Measurements from ENCODE around the gene PTGR1. TPM values are rescaled to one million over a fixed set of nuclear protein-coding genes. Genes with fewer than 3 reads are reported as not detected.

PTGR1 gene
- total RNA-seq, 1 donor from 2014 or later, result 67.3 TPM

DNA sequence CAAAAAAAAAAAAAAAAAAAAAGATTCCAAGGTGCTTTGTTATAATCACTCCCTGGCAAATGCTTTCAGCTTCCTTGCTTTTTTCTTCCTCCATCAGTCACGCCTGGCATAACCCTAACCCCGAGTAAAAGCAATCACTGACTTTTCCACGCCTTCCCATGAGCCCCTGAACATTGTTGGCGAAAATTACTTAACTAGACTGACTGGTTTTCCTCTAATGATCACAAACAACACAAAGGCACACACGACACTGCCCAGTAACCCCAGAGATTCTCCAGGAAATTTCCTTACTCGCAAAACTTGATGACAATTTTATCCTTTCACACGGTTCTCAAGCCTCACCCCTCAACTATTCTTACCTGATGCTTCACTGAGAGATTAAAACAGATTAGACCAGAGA is 11.4 kb upstream of the PTGR1 start:
- H3K36me3 Mint-ChIP-seq, result no peaks in the 10 kb centered on the region
- H3K27ac Mint-ChIP-seq, result peak overlapping the region; percentile 70
- DNase-seq (ENCODE audit: extremely low spot score, unreplicated experiment), result no peak
- peaks cover 8% of the 10 kb centered on the region for H3K4me1 Mint-ChIP-seq (ENCODE audit: unreplicated experiment)
- peak overlapping the region; percentile 50 for H3K4me3 Mint-ChIP-seq
- TF ChIP-seq, protein P1, sequence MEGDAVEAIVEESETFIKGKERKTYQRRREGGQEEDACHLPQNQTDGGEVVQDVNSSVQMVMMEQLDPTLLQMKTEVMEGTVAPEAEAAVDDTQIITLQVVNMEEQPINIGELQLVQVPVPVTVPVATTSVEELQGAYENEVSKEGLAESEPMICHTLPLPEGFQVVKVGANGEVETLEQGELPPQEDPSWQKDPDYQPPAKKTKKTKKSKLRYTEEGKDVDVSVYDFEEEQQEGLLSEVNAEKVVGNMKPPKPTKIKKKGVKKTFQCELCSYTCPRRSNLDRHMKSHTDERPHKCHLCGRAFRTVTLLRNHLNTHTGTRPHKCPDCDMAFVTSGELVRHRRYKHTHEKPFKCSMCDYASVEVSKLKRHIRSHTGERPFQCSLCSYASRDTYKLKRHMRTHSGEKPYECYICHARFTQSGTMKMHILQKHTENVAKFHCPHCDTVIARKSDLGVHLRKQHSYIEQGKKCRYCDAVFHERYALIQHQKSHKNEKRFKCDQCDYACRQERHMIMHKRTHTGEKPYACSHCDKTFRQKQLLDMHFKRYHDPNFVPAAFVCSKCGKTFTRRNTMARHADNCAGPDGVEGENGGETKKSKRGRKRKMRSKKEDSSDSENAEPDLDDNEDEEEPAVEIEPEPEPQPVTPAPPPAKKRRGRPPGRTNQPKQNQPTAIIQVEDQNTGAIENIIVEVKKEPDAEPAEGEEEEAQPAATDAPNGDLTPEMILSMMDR (conservative IDR thresholded peaks at IDR 0.05), result no peak
- peaks cover 3% of the 10 kb centered on the region for H3K27me3 Mint-ChIP-seq
- no peaks in the 10 kb centered on the region for H3K9me3 Mint-ChIP-seq

GRCh38 chr9:111610149-111610548 is 10.7 kb upstream of the PTGR1 start:
- H3K36me3 Mint-ChIP-seq, result no peaks in the 10 kb centered on the region
- no peak overlapping the region for H3K4me3 Mint-ChIP-seq
- TF ChIP-seq, protein P1 (conservative IDR thresholded peaks at IDR 0.05), result no peak
- H3K27me3 Mint-ChIP-seq, result peaks cover 3% of the 10 kb centered on the region
- no peak overlapping the region for H3K27ac Mint-ChIP-seq
- no peak for DNase-seq (ENCODE audit: extremely low spot score, unreplicated experiment)
- H3K9me3 Mint-ChIP-seq, result no peaks in the 10 kb centered on the region
- H3K4me1 Mint-ChIP-seq (ENCODE audit: unreplicated experiment), result peaks cover 8% of the 10 kb centered on the region

DNA sequence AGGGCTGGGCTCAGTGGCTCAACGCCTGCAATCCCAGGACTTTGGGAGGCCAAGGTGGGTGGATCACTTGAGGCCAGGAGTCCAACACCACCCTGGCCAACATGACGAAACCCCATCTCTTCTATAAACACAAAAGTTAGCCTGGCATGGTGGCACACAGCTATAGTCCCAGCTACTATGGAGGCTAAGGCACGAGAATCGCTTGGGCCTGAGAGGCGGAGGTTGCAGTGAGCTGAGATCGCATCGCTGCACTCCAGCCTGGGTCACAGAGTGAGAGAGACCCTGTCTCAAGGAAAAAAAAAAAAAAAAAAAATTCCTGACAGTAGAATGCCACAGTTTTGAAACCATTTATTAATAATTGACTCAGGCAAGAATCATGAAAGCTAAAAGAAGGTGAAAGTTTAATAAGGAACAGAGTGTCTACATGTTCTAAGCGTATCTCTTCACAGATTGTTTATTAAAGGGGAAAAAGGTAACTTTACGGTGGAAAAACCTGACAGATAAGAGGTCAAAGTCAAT is 5.7 kb upstream of the PTGR1 start:
- H3K36me3 Mint-ChIP-seq, result no peaks in the 10 kb centered on the region
- H3K27ac Mint-ChIP-seq, result peak overlapping the region; percentile 18
- H3K9me3 Mint-ChIP-seq, result no peaks in the 10 kb centered on the region
- peaks cover 7% of the 10 kb centered on the region for H3K4me1 Mint-ChIP-seq (ENCODE audit: unreplicated experiment)
- H3K4me3 Mint-ChIP-seq, result no peak overlapping the region
- peaks cover 3% of the 10 kb centered on the region for H3K27me3 Mint-ChIP-seq
- TF ChIP-seq, protein P1 (conservative IDR thresholded peaks at IDR 0.05), result no peak
- no peak for DNase-seq (ENCODE audit: extremely low spot score, unreplicated experiment)

DNA sequence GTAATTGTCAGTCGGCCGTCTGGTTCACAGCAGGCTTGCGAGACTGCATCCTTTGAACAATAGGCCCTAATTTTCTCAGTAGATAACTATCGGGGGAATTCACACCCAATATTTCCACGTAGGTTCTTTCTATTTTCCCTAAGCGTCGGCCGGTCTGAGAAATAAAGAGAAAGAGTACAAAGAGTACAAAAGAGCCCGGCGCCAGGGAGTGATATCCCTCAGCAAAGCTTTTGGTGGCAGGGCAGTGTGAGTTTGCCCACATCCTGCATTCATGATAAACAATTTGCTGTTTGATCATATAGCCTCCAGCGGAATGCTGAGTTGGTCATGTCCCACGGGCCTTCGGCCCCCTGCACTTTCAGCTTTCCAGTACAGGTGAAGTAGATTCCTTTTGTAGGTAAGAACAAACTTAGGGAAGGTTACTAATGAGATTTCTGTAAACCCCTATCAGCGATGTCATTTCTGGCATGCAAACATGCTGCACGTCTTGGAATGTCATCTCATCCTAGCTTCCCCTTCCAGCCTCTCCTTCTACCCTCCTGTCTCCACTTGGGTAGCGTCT is 4.7 kb upstream of the PTGR1 start:
- H3K36me3 Mint-ChIP-seq, result no peaks in the 10 kb centered on the region
- H3K4me1 Mint-ChIP-seq (ENCODE audit: unreplicated experiment), result peaks cover 7% of the 10 kb centered on the region
- no peaks in the 10 kb centered on the region for H3K9me3 Mint-ChIP-seq
- H3K27ac Mint-ChIP-seq, result no peak overlapping the region
- peaks cover 2% of the 10 kb centered on the region for H3K27me3 Mint-ChIP-seq
- DNase-seq (ENCODE audit: extremely low spot score, unreplicated experiment), result no peak
- TF ChIP-seq, protein P1 (conservative IDR thresholded peaks at IDR 0.05), result no peak
- no peak overlapping the region for H3K4me3 Mint-ChIP-seq

DNA sequence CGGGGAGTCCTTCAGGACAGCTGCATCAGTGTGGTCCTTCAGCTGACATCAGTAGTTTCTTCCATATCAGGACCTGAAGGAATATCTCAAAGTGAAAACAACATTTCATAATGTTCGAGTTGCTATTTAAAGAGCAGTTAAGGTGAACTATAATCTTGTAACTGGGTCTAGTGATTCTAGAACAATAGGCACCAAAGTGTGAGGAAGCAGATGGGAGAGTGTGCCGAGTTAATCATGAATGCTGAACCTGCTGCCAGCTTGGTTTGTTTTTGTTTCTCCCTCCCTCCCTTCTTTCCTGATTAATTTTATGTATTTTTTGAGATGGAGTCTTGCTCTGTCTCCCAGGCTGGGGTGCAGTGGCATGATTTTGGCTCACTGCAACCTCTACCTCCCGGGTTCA is 3.6 kb upstream of the PTGR1 start:
- TF ChIP-seq, protein P1 (conservative IDR thresholded peaks at IDR 0.05), result no peak

More for the DNA sequence above, 3.6 kb upstream of the PTGR1 start:
- peaks cover 7% of the 10 kb centered on the region for H3K4me1 Mint-ChIP-seq (ENCODE audit: unreplicated experiment)
- H3K9me3 Mint-ChIP-seq, result no peaks in the 10 kb centered on the region
- H3K27ac Mint-ChIP-seq, result peak overlapping the region; percentile 51
- DNase-seq (ENCODE audit: extremely low spot score, unreplicated experiment), result no peak
- H3K4me3 Mint-ChIP-seq, result peak overlapping the region; percentile 25
- no peaks in the 10 kb centered on the region for H3K36me3 Mint-ChIP-seq
- H3K27me3 Mint-ChIP-seq, result no peaks in the 10 kb centered on the region

Data from type B pancreatic cell (in vitro differentiated cells).